GM12878 (cell line): ENCODE results near the gene RABL3. TPM values are rescaled to one million over a fixed set of nuclear protein-coding genes. Genes with fewer than 3 reads are reported as not detected.
"Not testable (repeated sequence)": the region's sequence is repeated elsewhere in the genome, so short reads cannot be mapped to it uniquely, and the experiment has no call there.

Experiments used
- ATAC-seq: fragments of 200-7000 bp; cut with Tn5 transposase; 3 replicates; pipeline ENCODE4 v1.9.1; 2020; ENCODE audit warnings: mild to moderate bottlenecking, moderate library complexity
- BruUV-seq: library from RNA; stranded (reverse); fragments of 400-500 nt; replicated peaks from 2 replicates; lab custom pipeline; 2021; lab: Mats Ljungman, UMichigan
- CTCF ChIA-PET: fragments of 300-600 bp; sonication (Branson Sonifier 250); formaldehyde crosslinking; extraction: SDS; loops from one replicate; lab custom pipeline; 2021; ENCODE audit warnings: inconsistent platforms; lab: Yijun Ruan, JAX
- POLR2A ChIA-PET: fragments of 350-600 bp; formaldehyde crosslinking; extraction: SDS; loops from one replicate; lab custom pipeline; 2021; ENCODE audit warnings: inconsistent platforms; lab: Charles Lee
- RAD21 ChIA-PET: fragments of 300-600 bp; sonication (Branson Sonifier 250); formaldehyde crosslinking; loops from one replicate; lab custom pipeline; 2023; ENCODE audit warnings: antibody characterized with exemption; ENCODE audit not compliant: unreplicated experiment; lab: Charles Lee
- SMC1A ChIA-PET: fragments of 300-600 bp; sonication (Branson Sonifier 250); formaldehyde crosslinking; loops from one replicate; lab custom pipeline; 2023; ENCODE audit not compliant: unreplicated experiment, uncharacterized antibody; lab: Charles Lee
- DNase-seq: peaks from one replicate; pipeline ENCODE4 v3.0.0-alpha.2; 2011; ENCODE audit warnings: low read depth, low spot score
- FAIRE-seq: peaks from 3 replicates; lab custom pipeline; 2011; peaks lifted over from hg19 to GRCh38; lab: Jason Lieb, UNC
- H2AFZ ChIP-seq: 2 replicates; pipeline ENCODE4 v1.6.0; 2011; ENCODE audit warnings: low read depth, low read length, control low read depth; ENCODE audit not compliant: control insufficient read depth
- H3K27ac ChIP-seq: 2 replicates; pipeline ENCODE4 v1.5.1; 2011; ENCODE audit warnings: control low read depth; ENCODE audit not compliant: control insufficient read depth, insufficient read depth
- H3K27me3 ChIP-seq, 2 experiments: replicated peaks in 1 of 2; 2 replicates each; pipeline versions ENCODE4 v1.6.0 to v1.6.1; 2011; ENCODE audit warnings: low read length in 1 of 2; ENCODE audit not compliant: control insufficient read depth in 2 of 2, insufficient read depth in 2 of 2
- H3K36me3 ChIP-seq, 2 experiments: 2 replicates each; pipeline ENCODE4 v1.5.1; 2011; ENCODE audit warnings: low read length in 1 of 2; ENCODE audit not compliant: control insufficient read depth in 2 of 2, insufficient read depth in 2 of 2
- H3K4me1 ChIP-seq: 2 replicates; pipeline ENCODE4 v1.6.1; 2011; ENCODE audit warnings: mild to moderate bottlenecking, low read length, moderate library complexity, mixed read lengths; ENCODE audit not compliant: control insufficient read depth, insufficient read depth
- H3K4me2 ChIP-seq: 2 replicates; pipeline ENCODE4 v1.6.0; 2011; ENCODE audit warnings: control low read depth; ENCODE audit not compliant: control insufficient read depth, insufficient read depth
- H3K4me3 ChIP-seq: fragments of 200-600 bp; sonication (generic); 2 replicates; pipeline ENCODE4 v1.5.1; 2016
- H3K79me2 ChIP-seq: 2 replicates; pipeline ENCODE4 v1.6.0; 2011; ENCODE audit warnings: low read length; ENCODE audit not compliant: control insufficient read depth, insufficient read depth
- H3K9ac ChIP-seq: 2 replicates; pipeline ENCODE4 v1.8.0; 2011; ENCODE audit warnings: low read length, control low read depth, mixed read lengths; ENCODE audit not compliant: control insufficient read depth, insufficient read depth
- H3K9me3 ChIP-seq: replicated peaks from 3 replicates; pipeline ENCODE4 v1.5.1; 2011; ENCODE audit warnings: mild to moderate bottlenecking, low read length; ENCODE audit not compliant: control insufficient read depth, insufficient read depth
- H4K20me1 ChIP-seq: 2 replicates; pipeline ENCODE4 v1.6.0; 2011; ENCODE audit not compliant: control insufficient read depth, insufficient read depth
- SIN3A ChIP-seq: IDR thresholded peaks from 2 replicates; pipeline ENCODE4 v1.6.1; 2012; ENCODE audit warnings: low read depth, low read length, improper control_type of control experiment
- WGBS: methylation state at CpG from one replicate; pipeline ENCODE4 v1.1.6; 2016; ENCODE audit warnings: low lambda C conversion rate; ENCODE audit not compliant: insufficient replicate concordance, insufficient coverage; ENCODE audit errors: missing lambda C conversion rate; 5-methylcytosine and 5-hydroxymethylcytosine counted together
- in situ Hi-C: fragments of 300-500 bp; cut with MboI; formaldehyde crosslinking; loops from 9 replicates; pipeline ENCODE4 v1.14.3; 2018; ENCODE audit warnings: mixed read lengths
- intact Hi-C: fragments of 100-400 bp; cut with micrococcal nuclease; formaldehyde crosslinking; loops from one replicate; pipeline ENCODE4 v1.14.2; 2022; ENCODE audit not compliant: unreplicated experiment
- polyA plus RNA-seq, 11 experiments: library from polyadenylated mRNA; depleted of rRNA in 4 of 11; unstranded in 6 of 11; stranded (reverse) in 5 of 11; fragments of >200 nt; fragmentation: Nextera tagmentation in 4 of 11; fragmentation: Illumina TruSeq in 1 of 11; extraction: Ambion mirVana in 4 of 11; extraction: Trizol in 1 of 11; gene quantifications; 1 replicate in 1 of 11; 2 replicates in 10 of 11; pipeline versions ENCODE4 v1.2.1 to v1.2.3, GENCODE V29; 2011 to 2016; ENCODE audit warnings: inconsistent platforms in 2 of 11, missing spikeins in 2 of 11, low read depth in 1 of 11
- total RNA-seq, 4 experiments: library from RNA; depleted of rRNA in 3 of 4; stranded (reverse); fragments of >200 nt in 3 of 4; fragmentation: Illumina TruSeq in 1 of 4; extraction: Trizol in 1 of 4; gene quantifications; 2 replicates each; pipeline versions ENCODE4 v1.2.1 to v1.2.3, GENCODE V29; 2013 to 2021

Gene RABL3
- total and polyA plus RNA-seq, 10 of the 15 experiments (the other 5 are each of a cell fraction or from before 2014, with no cell fraction given) = 10.5 to 38.0 (median 25.2) TPM

DNA sequence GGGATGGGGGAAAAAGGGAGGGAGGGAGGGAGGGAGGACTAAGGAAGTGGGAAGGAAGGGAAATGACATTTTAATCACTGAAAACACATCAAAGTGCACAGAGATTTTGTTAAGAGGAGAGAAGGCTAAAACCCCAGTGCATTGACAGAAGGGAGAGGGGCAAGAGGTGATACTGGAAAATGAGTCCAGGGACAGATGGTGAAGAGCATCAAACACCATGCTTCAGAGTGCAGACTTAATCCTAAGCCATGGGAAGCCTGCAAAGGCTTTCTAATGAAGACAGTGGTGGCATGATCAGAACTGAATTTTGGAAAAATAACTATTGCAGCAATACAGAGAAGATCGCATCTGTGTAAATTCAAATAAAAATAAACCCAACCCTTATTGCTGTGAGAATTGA is 102.1 kb downstream of the RABL3 start:
- in situ Hi-C loops = no loop called here
- Histone ChIP-seq H3K4me1 (no peaks in the 10 kb centered on the region), H3K9ac (no peak overlapping the region), H3K4me3 (no peak overlapping the region), H3K9me3 (no peaks in the 10 kb centered on the region), H3K36me3 (no peaks in the 10 kb centered on the region), H3K27ac (no peak overlapping the region), H3K79me2 (no peaks in the 10 kb centered on the region), H4K20me1 (no peaks in the 10 kb centered on the region), H3K4me2 (no peak overlapping the region), H2AFZ (no peak overlapping the region), H3K27me3 (no peaks in the 10 kb centered on the region)
- no peak for DNase-seq
- ChIA-PET RAD21 (no interaction called here), SMC1A (interaction anchor here (1.3 to 1.4 kb wide), 2 partner anchors 9 to 11 kb away, joined by 3 read pairs; no protein-coding TSS in a partner anchor), CTCF (no interaction called here), POLR2A (no interaction called here)
- 100% methylated on average over 1 of the region's 1 CpG for WGBS
- TF ChIP-seq SIN3A = no peak
- BruUV-seq = no TSS peak
- intact Hi-C loops = no loop called here
- ATAC-seq = no peak
- FAIRE-seq = no peak

DNA sequence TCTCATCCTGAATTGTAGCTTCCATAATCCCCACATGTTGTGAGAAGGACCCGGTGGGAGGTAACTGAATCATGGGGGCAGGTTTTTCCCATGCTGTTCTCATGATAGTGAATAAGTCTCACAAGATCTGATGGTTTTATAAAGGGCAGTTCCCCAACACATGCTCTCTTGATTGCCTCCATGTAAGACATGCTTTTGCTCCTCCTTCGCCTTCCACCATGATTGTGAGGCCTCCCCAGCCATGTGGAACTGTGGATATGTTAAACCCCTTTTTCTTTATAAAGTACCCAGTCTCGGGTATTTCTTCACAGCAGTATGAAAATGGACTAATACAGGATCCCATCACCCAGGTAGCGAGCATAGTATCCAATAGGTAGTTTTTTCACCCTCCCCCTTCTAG is 103.5 kb downstream of the RABL3 start:
- POLR2A ChIA-PET, SMC1A ChIA-PET, H3K4me3 ChIP-seq, H4K20me1 ChIP-seq, ATAC-seq, H3K9me3 ChIP-seq, H3K79me2 ChIP-seq, in situ Hi-C loops, H3K4me2 ChIP-seq, H3K27ac ChIP-seq, DNase-seq, intact Hi-C loops, RAD21 ChIA-PET, BruUV-seq, H3K4me1 ChIP-seq, H3K9ac ChIP-seq, H3K36me3 ChIP-seq, H2AFZ ChIP-seq, FAIRE-seq, CTCF ChIA-PET, H3K27me3 ChIP-seq: not testable (repeated sequence)
- 38% methylated on average over 4 of the region's 4 CpGs for WGBS
